Neuronal stem cell (in vitro differentiated cells): Measurements from ENCODE around the gene N4BP2L2.

Source experiments
- DNase-seq: peaks from one replicate; pipeline ENCODE4 v3.0.0-alpha.2; 2013; ENCODE audit warnings: low spot score
- H2AFZ ChIP-seq: one replicate; pipeline ENCODE4 v1.6.1; 2013; ENCODE audit warnings: mild to moderate bottlenecking, low read length, inconsistent platforms
- H2AK5ac ChIP-seq: 2 replicates; pipeline ENCODE4 v1.6.1; 2013; ENCODE audit warnings: low read depth, mild to moderate bottlenecking, inconsistent platforms, low read length, moderate library complexity, mixed read lengths
- H2BK120ac ChIP-seq: 2 replicates; pipeline ENCODE4 v1.6.1; 2013; ENCODE audit warnings: low read depth, mild to moderate bottlenecking, inconsistent platforms, low read length, moderate library complexity, mixed read lengths
- H2BK12ac ChIP-seq: one replicate; pipeline ENCODE4 v1.6.1; 2013; ENCODE audit warnings: low read length, inconsistent platforms
- H2BK15ac ChIP-seq: 2 replicates; pipeline ENCODE4 v1.6.1; 2013; ENCODE audit warnings: mild to moderate bottlenecking, low read length, inconsistent platforms, mixed read lengths
- H2BK5ac ChIP-seq: one replicate; pipeline ENCODE4 v1.6.1; 2013; ENCODE audit warnings: inconsistent platforms, mild to moderate bottlenecking, low read length, moderate library complexity
- H3K14ac ChIP-seq: one replicate; pipeline ENCODE4 v1.6.1; 2013; ENCODE audit warnings: low read length, inconsistent platforms
- H3K18ac ChIP-seq: 2 replicates; pipeline ENCODE4 v1.6.1; 2013; ENCODE audit warnings: low read length, inconsistent platforms
- H3K23ac ChIP-seq: 2 replicates; pipeline ENCODE4 v1.6.1; 2013; ENCODE audit warnings: low read depth, mild to moderate bottlenecking, mixed read lengths, low read length, inconsistent platforms; ENCODE audit not compliant: poor library complexity
- H3K27ac ChIP-seq: replicated peaks from 3 replicates; pipeline ENCODE4 v1.5.1; 2013; ENCODE audit warnings: low read length, inconsistent platforms
- H3K27me3 ChIP-seq, 3 experiments: 2 replicates each; pipeline ENCODE4 v1.6.1; 2013; ENCODE audit warnings: low read length in 3 of 3, mild to moderate bottlenecking in 2 of 3, inconsistent platforms in 1 of 3, low read depth in 1 of 3, mixed read lengths in 1 of 3, moderate library complexity in 1 of 3; ENCODE audit not compliant: control insufficient read depth in 3 of 3, insufficient read depth in 3 of 3
- H3K36me3 ChIP-seq, 2 donors: replicated peaks in 1 of 2; 2 replicates each; pipeline ENCODE4 v1.6.1; 2013; ENCODE audit warnings: low read length in 2 of 2; ENCODE audit not compliant: control insufficient read depth in 2 of 2, insufficient read depth in 2 of 2
- H3K4ac ChIP-seq: 2 replicates; pipeline ENCODE4 v1.6.1; 2013; ENCODE audit warnings: inconsistent platforms, mild to moderate bottlenecking, low read length, moderate library complexity
- H3K4me1 ChIP-seq, 2 donors: 1 replicate in 1 of 2; 2 replicates in 1 of 2; pipeline ENCODE4 v1.6.1; 2013; ENCODE audit warnings: low read length in 2 of 2, low read depth in 1 of 2; ENCODE audit not compliant: control insufficient read depth in 2 of 2, insufficient read depth in 1 of 2
- H3K4me2 ChIP-seq: one replicate; pipeline ENCODE4 v1.6.1; 2013; ENCODE audit warnings: mild to moderate bottlenecking, low read length, inconsistent platforms; ENCODE audit not compliant: insufficient read depth, poor library complexity, severe bottlenecking
- H3K4me3 ChIP-seq, 2 donors: 2 replicates each; pipeline ENCODE4 v1.5.1; 2013; ENCODE audit warnings: low read length in 2 of 2, mild to moderate bottlenecking in 2 of 2, inconsistent platforms in 1 of 2, moderate library complexity in 1 of 2
- H3K79me1 ChIP-seq: one replicate; pipeline ENCODE4 v1.6.1; 2013; ENCODE audit warnings: low read depth, mild to moderate bottlenecking, inconsistent platforms, low read length, moderate library complexity
- H3K9ac ChIP-seq: one replicate; pipeline ENCODE4 v1.6.1; 2013; ENCODE audit warnings: mild to moderate bottlenecking, low read depth, low read length, inconsistent platforms; ENCODE audit not compliant: poor library complexity
- H3K9me3 ChIP-seq, 2 donors: replicated peaks in 1 of 2; 2 replicates each; pipeline versions ENCODE3 to v1.6.1; 2013; ENCODE audit warnings: low read length in 2 of 2, mild to moderate bottlenecking in 2 of 2, inconsistent platforms in 1 of 2, low read depth in 1 of 2, mixed read lengths in 1 of 2, moderate library complexity in 1 of 2; ENCODE audit not compliant: control insufficient read depth in 2 of 2, insufficient read depth in 1 of 2
- H4K8ac ChIP-seq: one replicate; pipeline ENCODE4 v1.6.1; 2013; ENCODE audit warnings: low read depth, mild to moderate bottlenecking, inconsistent platforms, low read length, moderate library complexity
- H4K91ac ChIP-seq: one replicate; pipeline ENCODE4 v1.6.1; 2013; ENCODE audit warnings: low read length, low read depth, mild to moderate bottlenecking, inconsistent platforms; ENCODE audit not compliant: poor library complexity
- WGBS, 2 donors: extraction: QIAGEN DNeasy Blood & Tissue Kit; methylation state at CpG; one replicate each; pipeline ENCODE4 v1.1.7; 2013; ENCODE audit warnings: missing lambda C conversion rate in 2 of 2, mixed read lengths in 1 of 2; ENCODE audit not compliant: insufficient read length in 2 of 2, insufficient replicate concordance in 1 of 2; ENCODE audit errors: extremely low coverage in 2 of 2; 5-methylcytosine and 5-hydroxymethylcytosine counted together

The N4BP2L2 gene

DNA sequence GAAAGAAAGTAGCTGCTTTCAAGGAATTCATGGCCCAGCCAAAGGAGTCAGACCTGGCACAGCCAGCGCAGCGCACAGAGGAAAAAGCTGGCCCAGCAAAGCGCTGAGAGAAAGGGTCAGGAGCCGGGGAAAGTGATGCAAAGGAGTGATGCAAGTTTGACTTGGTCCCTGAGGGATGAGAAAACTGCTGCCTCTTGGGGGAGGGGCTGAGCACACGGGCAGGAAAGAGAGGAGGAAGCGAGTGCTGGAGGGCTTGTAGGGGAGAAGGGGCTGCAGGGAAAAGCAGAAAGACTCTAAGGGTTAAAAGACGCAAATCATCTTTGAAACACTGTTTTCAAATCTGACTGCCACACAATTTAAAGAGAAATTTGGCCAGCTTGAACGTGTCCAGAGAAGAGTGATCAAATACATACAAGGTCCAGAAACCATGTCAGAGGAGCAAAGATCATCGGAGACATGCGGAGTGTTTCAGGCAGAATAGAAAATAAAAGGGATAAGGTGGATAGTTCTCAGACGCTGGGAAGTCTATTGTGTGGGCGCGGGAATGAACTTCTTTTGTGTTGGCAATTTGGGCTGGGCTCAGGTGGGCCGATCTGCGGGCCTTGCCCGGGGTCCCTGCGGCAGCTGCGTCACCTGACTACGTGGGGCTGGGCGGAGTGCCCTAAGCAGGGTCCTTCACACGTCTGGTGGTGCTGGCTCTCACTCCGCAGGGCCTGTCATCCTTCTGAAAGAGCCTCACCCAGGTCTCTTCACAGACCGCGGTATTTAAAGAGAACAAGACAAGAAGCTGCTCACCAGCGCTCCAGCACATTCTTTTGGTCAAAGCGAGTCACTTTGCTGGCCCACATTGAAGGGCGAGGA is 128.8 kb downstream of the N4BP2L2 start:
- no peaks in the 10 kb centered on the region for H3K9me3 ChIP-seq
- peak overlapping the region; percentile 53 for H3K4me2 ChIP-seq
- no CpG with 5 or more reads among the region's 27 CpGs for whole genome bisulfite sequencing, 2 donors
- H3K27me3 ChIP-seq = no peaks in the 10 kb centered on the region
- H4K91ac ChIP-seq = no peak overlapping the region
- no peak overlapping the region for H3K4ac ChIP-seq
- H3K23ac ChIP-seq = no peak overlapping the region
- H2AFZ ChIP-seq = peak overlapping the region; percentile 78
- H2BK5ac ChIP-seq = no peak overlapping the region
- H2BK15ac ChIP-seq = no peak overlapping the region
- H3K14ac ChIP-seq = no peak overlapping the region
- no peak overlapping the region for H4K8ac ChIP-seq
- no peaks in the 10 kb centered on the region for H3K79me1 ChIP-seq
- H2AK5ac ChIP-seq = no peak overlapping the region
- no peak overlapping the region for H2BK12ac ChIP-seq
- no peak overlapping the region for H3K9ac ChIP-seq
- no peak overlapping the region for H3K18ac ChIP-seq
- peak overlapping the region in 1 of 2 donors; percentile 15 for H3K4me3 ChIP-seq
- H3K36me3 ChIP-seq = no peaks in the 10 kb centered on the region
- peaks cover 2 to 3% of the 10 kb centered on the region in 2 donors for H3K4me1 ChIP-seq
- no peak for DNase-seq
- no peak overlapping the region for H2BK120ac ChIP-seq
- H3K27ac ChIP-seq = no peak overlapping the region

DNA sequence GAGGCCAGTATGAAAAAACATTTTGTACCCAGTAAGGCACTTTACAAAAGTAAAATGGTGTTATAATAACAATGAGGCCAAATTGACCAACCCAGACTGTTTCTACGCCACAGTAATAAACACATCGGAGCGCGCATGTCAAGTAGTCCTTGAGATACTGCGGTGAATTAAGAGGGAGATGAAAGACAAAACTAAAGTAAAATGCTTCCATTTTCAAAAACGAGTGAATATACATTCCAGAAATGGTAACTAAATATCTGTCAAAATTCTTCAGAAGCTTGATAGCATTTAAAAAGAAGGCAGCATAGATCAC is 129.6 kb downstream of the N4BP2L2 start:
- DNase-seq = no peak
- H2AFZ ChIP-seq = peak overlapping the region; percentile 35
- no peaks in the 10 kb centered on the region for H3K9me3 ChIP-seq
- no peak overlapping the region for H2BK120ac ChIP-seq
- no peak overlapping the region for H3K14ac ChIP-seq
- H4K8ac ChIP-seq = no peak overlapping the region
- no CpG with 5 or more reads among the region's 6 CpGs for WGBS, 2 donors
- H2BK5ac ChIP-seq = no peak overlapping the region
- H3K9ac ChIP-seq = no peak overlapping the region
- H3K27me3 ChIP-seq = no peaks in the 10 kb centered on the region
- H3K4me1 ChIP-seq = peaks cover 2 to 3% of the 10 kb centered on the region in 2 donors
- H3K36me3 ChIP-seq = no peaks in the 10 kb centered on the region
- no peaks in the 10 kb centered on the region for H3K79me1 ChIP-seq
- no peak overlapping the region for H3K23ac ChIP-seq
- H2BK15ac ChIP-seq = no peak overlapping the region
- H2BK12ac ChIP-seq = no peak overlapping the region
- H3K27ac ChIP-seq = no peak overlapping the region
- H4K91ac ChIP-seq = no peak overlapping the region
- no peak overlapping the region for H3K18ac ChIP-seq
- no peak overlapping the region for H3K4ac ChIP-seq
- no peak overlapping the region for H3K4me2 ChIP-seq
- no peak overlapping the region for H2AK5ac ChIP-seq
- H3K4me3 ChIP-seq = no peak overlapping the region

DNA sequence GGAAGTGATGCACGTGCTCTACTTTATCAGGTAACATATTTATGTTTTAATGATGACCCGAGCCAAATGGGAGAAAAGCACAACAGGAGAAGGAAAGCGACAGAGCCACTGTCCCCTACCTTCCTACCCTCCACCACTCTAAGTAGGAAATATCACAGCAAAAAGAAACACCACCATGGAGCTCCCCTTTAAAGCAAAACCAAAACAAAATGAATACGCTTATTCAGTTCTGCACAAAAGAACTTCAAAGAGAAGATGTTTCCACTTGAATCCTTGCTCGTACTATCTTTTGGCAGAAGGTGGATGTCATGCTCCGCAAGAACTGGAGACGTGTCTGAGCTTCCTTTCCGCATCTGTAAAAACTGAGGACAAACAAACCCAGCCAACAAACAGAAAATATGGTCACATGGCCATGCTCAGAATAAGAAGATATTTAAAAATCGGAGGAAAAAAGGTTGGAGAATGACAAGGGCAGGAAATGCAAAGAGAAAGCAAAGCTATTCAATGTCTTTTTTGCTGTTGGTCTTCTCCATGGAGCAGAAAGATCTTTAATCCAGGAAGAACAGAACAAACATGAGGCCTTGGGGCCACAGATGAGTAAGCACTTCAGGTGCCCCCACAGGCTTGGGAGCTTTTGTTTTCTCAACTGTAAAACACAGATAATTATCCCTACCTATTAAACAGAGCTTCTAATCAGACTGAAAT is 130.1 kb downstream of the N4BP2L2 start:
- H3K4me1 ChIP-seq = peaks cover 2 to 3% of the 10 kb centered on the region in 2 donors
- no peak overlapping the region for H3K4ac ChIP-seq
- H3K18ac ChIP-seq = no peak overlapping the region
- H3K79me1 ChIP-seq = no peaks in the 10 kb centered on the region
- H3K9me3 ChIP-seq = no peaks in the 10 kb centered on the region
- H2AFZ ChIP-seq = peak overlapping the region; percentile 35
- H3K27me3 ChIP-seq = no peaks in the 10 kb centered on the region
- no peaks in the 10 kb centered on the region for H3K36me3 ChIP-seq
- no peak overlapping the region for H2AK5ac ChIP-seq
- H3K9ac ChIP-seq = no peak overlapping the region
- no peak overlapping the region for H4K91ac ChIP-seq
- no peak overlapping the region for H2BK12ac ChIP-seq
- WGBS, 2 donors = no CpG with 5 or more reads among the region's 9 CpGs
- H2BK15ac ChIP-seq = no peak overlapping the region
- DNase-seq = no peak
- H4K8ac ChIP-seq = no peak overlapping the region
- no peak overlapping the region for H3K23ac ChIP-seq
- H2BK120ac ChIP-seq = no peak overlapping the region
- no peak overlapping the region for H3K4me3 ChIP-seq
- no peak overlapping the region for H3K14ac ChIP-seq
- no peak overlapping the region for H3K4me2 ChIP-seq
- H2BK5ac ChIP-seq = no peak overlapping the region
- no peak overlapping the region for H3K27ac ChIP-seq

GRCh38 chr13:32407854-32408253 is 130.7 kb downstream of the N4BP2L2 start:
- H2AK5ac ChIP-seq = no peak overlapping the region
- H2BK12ac ChIP-seq = no peak overlapping the region
- H4K8ac ChIP-seq = no peak overlapping the region
- no peak overlapping the region for H3K9ac ChIP-seq
- no peak overlapping the region for H2BK5ac ChIP-seq
- no peak overlapping the region for H3K14ac ChIP-seq
- peaks cover 3 to 4% of the 10 kb centered on the region in 2 donors for H3K4me1 ChIP-seq
- H3K23ac ChIP-seq = no peak overlapping the region
- no peak overlapping the region for H3K4me2 ChIP-seq
- no peak overlapping the region for H2BK15ac ChIP-seq
- peak overlapping the region; percentile 35 for H2AFZ ChIP-seq
- H3K27me3 ChIP-seq = no peaks in the 10 kb centered on the region
- H3K79me1 ChIP-seq = no peaks in the 10 kb centered on the region
- no peak overlapping the region for H3K4ac ChIP-seq
- no peak for DNase-seq
- H3K18ac ChIP-seq = no peak overlapping the region
- H3K9me3 ChIP-seq = no peaks in the 10 kb centered on the region
- no peaks in the 10 kb centered on the region for H3K36me3 ChIP-seq
- H4K91ac ChIP-seq = no peak overlapping the region
- no peak overlapping the region for H3K4me3 ChIP-seq
- no peak overlapping the region for H2BK120ac ChIP-seq
- no peak overlapping the region for H3K27ac ChIP-seq
- no CpG with 5 or more reads among the region's 6 CpGs for WGBS, 2 donors
